Stomach (tissue), 9 donors: ENCODE results near the gene ARID3B. TPM values are rescaled to one million over a fixed set of nuclear protein-coding genes. Genes with fewer than 3 reads are reported as not detected.

Experiments used
- DNase-seq, 2 donors: peaks; one replicate each; pipeline versions ENCODE4 v3.0.0 to v3.0.0-alpha.2; 2013 to 2019
- H3K27ac ChIP-seq, 5 donors: fragments of 200-600 bp in 4 of 5; sonication (generic) in 4 of 5; one replicate each; pipeline ENCODE4 v1.5.1; 2013 to 2019; ENCODE audit warnings: mild to moderate bottlenecking in 1 of 5, moderate library complexity in 1 of 5
- H3K27me3 ChIP-seq, 3 donors: fragments of 200-600 bp; sonication (generic); one replicate each; pipeline ENCODE4 v1.5.1; 2017 to 2019; ENCODE audit warnings: mixed run types in 1 of 3
- H3K36me3 ChIP-seq, 4 donors: fragments of 200-600 bp; sonication (generic); 1 replicate in 3 of 4; 2 replicates in 1 of 4; pipeline ENCODE4 v1.5.1; 2016 to 2019
- H3K4me1 ChIP-seq, 4 donors: fragments of 200-600 bp; sonication (generic); one replicate each; pipeline ENCODE4 v1.5.1; 2016 to 2019
- H3K4me3 ChIP-seq, 4 donors: fragments of 200-600 bp; sonication (generic) in 3 of 4; one replicate each; pipeline ENCODE4 v1.5.1; 2016 to 2019; ENCODE audit warnings: mild to moderate bottlenecking in 1 of 4
- H3K9me3 ChIP-seq, 4 donors: fragments of 200-600 bp; sonication (generic); one replicate each; pipeline ENCODE4 v1.5.1; 2016 to 2019
- CTCF ChIP-seq, 7 experiments: fragments of 450-650 bp in 4 of 7; fragments of 200-600 bp in 3 of 7; sonication (generic) in 3 of 7; IDR thresholded peaks; one replicate each; pipeline ENCODE4 v1.5.1; 2016 to 2019; ENCODE audit warnings: antibody characterized with exemption in 7 of 7, control low read depth in 2 of 7, mild to moderate bottlenecking in 1 of 7
- EP300 ChIP-seq: sonication (generic); formaldehyde crosslinking; IDR thresholded peaks from one replicate; pipeline ENCODE4 v1.6.1; 2017; ENCODE audit warnings: antibody characterized with exemption
- POLR2A ChIP-seq, 4 donors: fragments of 450-650 bp; IDR thresholded peaks; one replicate each; pipeline ENCODE4 v1.6.1; 2016; ENCODE audit warnings: antibody characterized with exemption in 4 of 4, control low read depth in 2 of 4, mild to moderate bottlenecking in 1 of 4, moderate library complexity in 1 of 4
- POLR2AphosphoS5 ChIP-seq, 3 donors: sonication (generic); formaldehyde crosslinking; IDR thresholded peaks; one replicate each; pipeline ENCODE4 v1.6.1; 2016; ENCODE audit warnings: antibody characterized with exemption in 3 of 3
- intact Hi-C: fragments of 100-400 bp; cut with DNase I; formaldehyde crosslinking; loops from one replicate; pipeline ENCODE4 v1.15.1; 2023; ENCODE audit warnings: low total_unique reads
- polyA plus RNA-seq, 3 donors: library from polyadenylated mRNA; stranded (reverse); fragments of 200-250 nt; gene quantifications; one replicate each; pipeline ENCODE4 v1.2.3, GENCODE V29; 2013
- total RNA-seq, 5 donors: library from RNA; depleted of rRNA; stranded (reverse); fragments of >200 nt; gene quantifications; one replicate each; pipeline versions ENCODE4 v1.1.0 to v1.2.3, GENCODE V29; 2014 to 2016
- donor health status: healthy with polysubstance abuse.
- donor health status: Bipolar disorder and iron deficiency.
- donor health status: healthy.

The ARID3B gene
- total and polyA plus RNA-seq, 8 donors, result 2.2 to 25.2 (median 5.1) TPM

GRCh38 chr15:74646480-74646879, 105.5 kb downstream of the ARID3B start:
- Histone ChIP-seq H3K4me3 (no peak overlapping the region), H3K36me3 (peaks cover 3 to 20% (median 13%) of the 10 kb centered on the region in 4 donors), H3K4me1 (peaks cover 21 to 68% (median 33%) of the 10 kb centered on the region in 4 donors), H3K27ac (no peak overlapping the region), H3K9me3 (no peaks in the 10 kb centered on the region), H3K27me3 (no peaks in the 10 kb centered on the region)
- DNase-seq, result no peak
- intact Hi-C loops, result no loop called here
- TF ChIP-seq POLR2A (IDR thresholded peaks at IDR 0.05), result no peak
- no peak for TF ChIP-seq POLR2AphosphoS5 (IDR thresholded peaks at IDR 0.05)
- TF ChIP-seq EP300, result no peak
- no peak for TF ChIP-seq CTCF (IDR thresholded peaks at IDR 0.05)

Other genes with a start within 250 kb of the ARID3B start
- gene CYP11A1, start 173.6 kb upstream of the ARID3B start, total RNA-seq, result 1 to 10 TPM in 1 of 5 donors, not detected in 4; 3.9 TPM
- 10 to 100 TPM in 1 of 3 donors, 1 to 10 TPM in 2; 2.5 to 10.2 (median 4.5) TPM for gene CYP11A1, start 173.6 kb upstream of the ARID3B start, polyA plus RNA-seq
- 1 to 10 TPM in 3 of 5 donors, not detected in 2; 1.3 to 2.9 (median 2.5) TPM for gene SEMA7A, start 107.3 kb upstream of the ARID3B start, total RNA-seq
- 1 to 10 TPM in 2 of 3 donors, under 1 TPM in 1; 0.31 to 3.5 (median 1.7) TPM for gene SEMA7A, start 107.3 kb upstream of the ARID3B start, polyA plus RNA-seq
- gene UBL7, start 80.1 kb upstream of the ARID3B start, total RNA-seq, result 100 to 1,000 TPM in 1 of 5 donors, 10 to 100 TPM in 3, 1 to 10 TPM in 1; 2.0 to 131 (median 31.2) TPM
- 10 to 100 TPM; 33.0 to 46.3 (median 38.5) TPM for gene UBL7, start 80.1 kb upstream of the ARID3B start, polyA plus RNA-seq
- gene CLK3, start 74.6 kb downstream of the ARID3B start, total RNA-seq, result 100 to 1,000 TPM in 4 of 5 donors, 10 to 100 TPM in 1; 50.1 to 226 (median 120) TPM
- 10 to 100 TPM; 47.6 to 71.5 (median 57.1) TPM for gene CLK3, start 74.6 kb downstream of the ARID3B start, polyA plus RNA-seq
- gene EDC3, start 154.8 kb downstream of the ARID3B start, total RNA-seq, result 10 to 100 TPM; 12.1 to 42.6 (median 17.4) TPM
- 10 to 100 TPM in 2 of 3 donors, 1 to 10 TPM in 1; 8.8 to 10.5 (median 10.2) TPM for gene EDC3, start 154.8 kb downstream of the ARID3B start, polyA plus RNA-seq
- gene CYP1A1, start 184.3 kb downstream of the ARID3B start, total RNA-seq, result under 1 TPM in 3 of 5 donors, not detected in 2; 0.37 to 0.58 (median 0.43) TPM
- under 1 TPM in 1 of 3 donors, not detected in 2; 0.20 TPM for gene CYP1A1, start 184.3 kb downstream of the ARID3B start, polyA plus RNA-seq
- gene CYP1A2, start 207.6 kb downstream of the ARID3B start, total RNA-seq, result not detected
- gene CYP1A2, start 207.6 kb downstream of the ARID3B start, polyA plus RNA-seq, result not detected
- 10 to 100 TPM; 15.2 to 61.0 (median 20.7) TPM for gene CSK, start 240.9 kb downstream of the ARID3B start, total RNA-seq
- 10 to 100 TPM; 21.8 to 33.4 (median 26.2) TPM for gene CSK, start 240.9 kb downstream of the ARID3B start, polyA plus RNA-seq